ENCODE data around the gene DCP1B. TPM values are rescaled to one million over a fixed set of nuclear protein-coding genes. Genes with fewer than 3 reads are reported as not detected.

DCP1B gene
- total and polyA plus RNA-seq, 5 experiments from 2014 or later = 10.0 to 24.4 (median 20.9) TPM

DNA sequence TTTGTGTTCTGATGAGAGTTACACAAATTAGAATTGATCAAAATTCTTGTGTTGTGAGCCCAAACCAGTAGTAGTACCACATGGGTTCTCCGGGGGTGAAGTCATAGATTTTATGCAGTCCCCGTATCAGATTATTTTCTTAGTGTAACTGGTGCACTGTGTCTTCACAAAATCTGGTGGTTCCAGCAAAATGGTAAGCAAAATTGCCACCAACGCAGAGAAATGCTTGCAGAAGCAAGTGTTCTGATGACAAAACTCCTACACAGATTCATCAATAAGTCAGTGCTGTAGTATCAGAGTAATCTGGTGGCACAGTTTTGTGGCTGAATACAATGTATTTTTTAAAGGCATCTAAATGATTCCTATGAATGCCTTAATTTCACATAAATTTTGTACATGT, 84.5 kb downstream of the DCP1B start:
- Mint-ChIP-seq H3K4me3 (no peak overlapping the region), H3K27ac (no peak overlapping the region), H3K4me1 (peaks cover 20 to 52% (median 31%) of the 10 kb centered on the region in 4 donors), H3K27me3 (peaks cover 0 to 14% (median 3%) of the 10 kb centered on the region in 5 donors), H3K36me3 (peaks cover 0 to 2% (median 0%) of the 10 kb centered on the region in 3 donors), H3K9me3 (peaks cover 0 to 2% (median 0%) of the 10 kb centered on the region in 9 donors)
- ATAC-seq (no peak), DNase-seq (no peak)
- POLR2A ChIA-PET = no interaction called here

DNA sequence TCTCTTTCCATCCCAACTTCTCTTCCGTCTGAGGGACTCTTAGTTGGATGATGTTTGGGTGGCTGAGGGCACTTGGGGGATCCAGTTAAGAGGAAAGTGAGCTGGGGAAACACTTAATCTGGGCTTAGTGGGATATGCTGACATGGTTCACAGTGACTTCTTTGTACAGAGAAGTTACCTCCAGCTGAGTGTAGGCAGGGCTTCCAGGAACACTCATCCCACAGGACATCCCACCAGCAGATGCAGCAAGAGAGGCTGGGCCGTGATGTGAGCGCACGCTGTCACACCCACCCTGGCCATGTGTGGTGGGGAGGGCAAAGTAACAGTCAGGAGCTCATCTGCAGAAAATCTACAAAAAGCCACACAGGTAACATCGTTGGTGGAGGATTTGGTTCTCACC, 85.0 kb downstream of the DCP1B start:
- peaks cover 15 to 48% (median 28%) of the 10 kb centered on the region in 4 donors for H3K4me1 Mint-ChIP-seq
- POLR2A ChIA-PET = interaction anchor here (1.0 kb wide), 1 partner anchor 123 kb away, joined by 3 read pairs; no protein-coding TSS in a partner anchor

DNA sequence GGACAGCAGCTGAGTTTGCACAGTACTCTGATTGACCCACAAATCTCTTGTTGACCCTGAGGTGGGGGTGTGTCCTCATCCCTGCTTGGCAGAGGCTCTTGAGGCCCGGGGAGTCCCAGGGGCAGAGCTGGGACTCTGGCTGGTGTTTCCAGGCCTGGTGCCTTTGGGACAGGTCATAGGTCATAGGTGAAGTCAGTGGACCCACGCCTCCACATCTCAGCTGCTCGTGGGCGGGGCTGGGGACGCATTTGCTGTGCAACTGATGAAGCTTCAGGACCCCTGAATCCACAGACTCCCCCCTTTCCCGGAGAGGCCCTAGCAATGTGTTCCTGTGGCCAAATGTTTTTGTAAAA, 85.4 kb downstream of the DCP1B start:
- Mint-ChIP-seq H3K36me3 (peaks cover 0 to 2% (median 0%) of the 10 kb centered on the region in 3 donors), H3K27me3 (peaks cover 1 to 9% (median 3%) of the 10 kb centered on the region in 5 donors), H3K4me3 (peak overlapping the region in 1 of 10 donors; percentile 66), H3K4me1 (peaks cover 15 to 47% (median 28%) of the 10 kb centered on the region in 4 donors), H3K27ac (no peak overlapping the region), H3K9me3 (peaks cover 0 to 2% (median 0%) of the 10 kb centered on the region in 9 donors)
- POLR2A ChIA-PET = interaction anchor here (1.0 kb wide), 2 partner anchors 122 to 257 kb away, joined by 3 read pairs; no protein-coding TSS in a partner anchor
- ATAC-seq = no peak
- DNase-seq = peak in 1 of 10 donors; percentile 47

More for the DNA sequence above, 85.0 kb downstream of the DCP1B start:
- Mint-ChIP-seq H3K27ac (peak overlapping the region in 1 of 10 donors; percentile 15), H3K9me3 (peaks cover 0 to 2% (median 0%) of the 10 kb centered on the region in 9 donors), H3K27me3 (peaks cover 0 to 9% (median 3%) of the 10 kb centered on the region in 5 donors), H3K4me3 (peak overlapping the region in 1 of 10 donors; percentile 66), H3K36me3 (peaks cover 0 to 2% (median 0%) of the 10 kb centered on the region in 3 donors)
- ATAC-seq = no peak
- DNase-seq = peak in 1 of 10 donors; percentile 45

DNA sequence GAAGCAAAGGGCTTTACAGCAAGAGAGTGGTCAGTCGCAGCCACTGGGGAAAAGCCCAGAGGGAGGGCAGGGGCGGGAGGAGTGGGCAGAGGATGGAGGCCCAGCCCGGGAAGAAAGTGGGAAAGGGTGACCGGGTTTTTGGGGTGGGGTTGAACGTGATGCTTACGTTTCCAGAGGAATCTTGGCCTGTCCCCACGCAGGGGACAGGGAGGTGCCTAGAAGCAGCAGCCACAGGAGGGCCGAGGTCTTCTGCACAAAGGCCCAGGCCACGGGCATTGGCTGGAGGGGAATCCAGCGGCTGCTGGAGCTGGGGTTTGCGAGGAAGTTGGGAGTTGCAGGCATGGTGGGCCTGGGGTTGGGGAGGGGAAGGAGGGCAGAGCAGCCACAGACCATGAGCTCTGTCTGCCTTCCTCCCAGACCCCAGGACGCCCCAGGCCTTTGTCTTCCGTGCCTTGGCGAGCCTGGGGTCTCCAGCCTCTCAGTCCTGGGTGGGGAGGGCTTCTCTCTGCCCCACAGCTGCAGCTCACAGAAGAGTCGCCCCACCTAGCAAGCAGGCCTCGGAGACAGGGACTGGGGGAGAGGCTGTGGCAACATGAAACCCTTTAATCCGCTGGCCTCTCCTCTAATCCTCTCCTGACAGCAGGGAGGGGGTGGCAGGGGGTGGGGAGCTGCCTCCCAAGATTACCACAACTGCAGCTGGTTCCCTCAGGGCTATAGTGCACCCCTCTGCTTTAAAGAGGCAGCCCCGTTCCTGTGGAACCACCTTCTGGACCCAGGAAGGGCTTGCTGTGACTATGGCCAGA, 86.0 kb downstream of the DCP1B start, which contains the start of gene CACNA2D4:
TSS of gene CACNA2D4 (minus strand) at position 572 of the 803 bp plus-strand sequence. CDS start at position 393, 179 bp downstream.
- peaks cover 0 to 2% (median 0%) of the 10 kb centered on the region in 9 donors for H3K9me3 Mint-ChIP-seq
- peak within 1 kb of the TSS in 2 of 10 donors; percentile 53 to 85 for H3K4me3 Mint-ChIP-seq
- H3K4me1 Mint-ChIP-seq = peaks cover 15 to 43% (median 24%) of the 10 kb centered on the region in 4 donors
- peak in 1 of 10 donors; percentile 45 for DNase-seq
- ATAC-seq = no peak
- POLR2A ChIA-PET = interaction anchor here (0.6 to 1.0 kb wide), 4 partner anchors 86 to 259 kb away, joined by 3 to 5 read pairs (median 3); partner anchors contain the start of gene DCP1B
- H3K27ac Mint-ChIP-seq = peak within 1 kb of the TSS in 4 of 10 donors; percentile 15 to 82 (median 79)
- peaks cover 0 to 9% (median 3%) of the 10 kb centered on the region in 5 donors for H3K27me3 Mint-ChIP-seq
- H3K36me3 Mint-ChIP-seq = peaks cover 0 to 2% (median 0%) of the 10 kb centered on the region in 3 donors

DNA sequence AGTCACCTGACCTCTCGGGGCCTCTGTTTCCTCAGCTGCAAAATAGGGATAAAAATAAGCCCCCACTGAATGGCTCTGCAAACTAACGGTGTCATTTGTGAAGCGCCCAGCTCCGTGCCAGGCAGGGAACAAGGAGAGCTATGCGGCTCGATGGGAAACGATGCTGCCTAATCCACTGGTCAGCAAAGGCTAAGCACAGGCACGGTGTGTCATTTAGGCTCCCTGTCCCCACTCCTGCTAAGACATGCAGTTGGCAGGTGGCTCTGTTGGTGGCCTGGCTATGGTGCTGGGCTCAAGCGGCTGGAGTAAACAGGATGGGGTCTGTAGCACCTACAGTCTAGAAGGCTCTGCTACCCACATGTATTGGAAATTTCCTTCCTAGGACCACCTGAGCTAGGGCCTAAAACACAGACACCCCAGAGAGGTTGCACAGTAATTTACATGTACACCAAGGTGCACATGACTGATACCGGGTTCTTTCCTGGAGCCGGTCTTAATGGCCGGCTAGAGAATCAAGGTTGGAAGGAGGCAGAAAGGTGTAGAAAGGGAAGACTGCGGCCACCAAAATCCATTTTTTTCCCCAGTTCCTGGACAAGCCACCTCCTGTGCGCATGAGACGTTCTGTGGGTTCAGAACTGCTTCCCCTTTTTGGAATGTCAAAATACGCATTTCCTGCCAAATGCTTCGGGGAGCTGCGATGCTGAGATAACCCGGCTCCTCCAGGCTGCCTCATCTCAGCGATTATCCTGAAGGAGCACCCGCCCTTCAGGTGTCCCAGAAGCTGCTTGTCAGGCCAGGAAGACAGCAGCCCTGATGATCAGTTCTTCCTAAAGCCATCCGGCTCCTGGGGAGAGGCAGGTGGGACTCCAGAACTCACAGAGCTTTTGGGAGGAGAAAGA, 86.8 kb downstream of the DCP1B start:
- DNase-seq = peak in 1 of 10 donors; percentile 55
- H3K36me3 Mint-ChIP-seq = peaks cover 0 to 2% (median 0%) of the 10 kb centered on the region in 3 donors
- H3K27ac Mint-ChIP-seq = peak overlapping the region in 3 of 10 donors; percentile 77 to 82 (median 81)
- ATAC-seq = no peak
- H3K4me1 Mint-ChIP-seq = peaks cover 15 to 42% (median 24%) of the 10 kb centered on the region in 4 donors
- peaks cover 0 to 9% (median 3%) of the 10 kb centered on the region in 5 donors for H3K27me3 Mint-ChIP-seq
- POLR2A ChIA-PET = interaction anchor here (0.6 to 1.0 kb wide), 2 partner anchors 87 to 258 kb away, joined by 3 to 5 read pairs; partner anchors contain the start of gene DCP1B
- H3K9me3 Mint-ChIP-seq = peaks cover 0 to 2% (median 0%) of the 10 kb centered on the region in 9 donors
- H3K4me3 Mint-ChIP-seq = peak overlapping the region in 2 of 10 donors; percentile 53 to 85

DNA sequence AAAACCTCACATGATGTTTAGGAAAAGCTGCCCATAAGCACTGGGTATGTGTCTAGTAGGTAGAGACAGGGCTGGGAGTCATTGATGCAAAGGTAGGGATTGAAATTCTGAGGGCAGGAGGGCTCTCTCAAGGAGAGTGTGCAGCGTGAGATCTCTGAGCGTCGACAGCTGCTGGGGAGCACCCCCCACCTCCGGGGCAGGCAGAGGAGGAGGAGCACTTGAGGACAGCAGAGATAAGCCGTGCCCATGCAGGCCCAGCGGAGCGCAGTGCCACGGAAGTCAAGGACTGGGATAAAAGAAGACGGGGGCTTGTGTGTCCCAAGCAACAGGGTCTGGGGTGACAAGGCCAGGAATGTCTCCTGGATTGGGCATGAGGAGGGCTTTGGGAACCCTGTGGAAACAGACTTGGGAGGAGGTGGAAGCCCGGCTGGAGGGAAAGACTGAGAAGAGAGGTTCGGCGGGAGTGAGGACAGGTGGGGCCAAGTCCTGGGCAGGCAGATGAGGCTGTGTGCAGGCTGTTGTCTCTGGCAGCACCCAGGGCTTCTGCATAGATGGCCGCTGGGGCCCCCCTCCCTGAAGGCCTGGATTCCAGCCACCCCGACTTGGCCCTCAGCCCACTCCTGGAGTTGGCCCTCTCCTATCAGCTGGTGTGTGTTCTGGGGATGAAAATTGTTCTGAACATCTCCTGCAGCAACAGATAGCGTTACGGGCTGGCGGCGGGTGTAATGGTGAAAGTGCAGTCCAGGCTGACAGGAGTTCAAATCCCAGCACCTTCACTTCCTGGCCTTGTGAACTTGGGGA, 87.7 kb downstream of the DCP1B start:
- peaks cover 0 to 2% (median 0%) of the 10 kb centered on the region in 3 donors for H3K36me3 Mint-ChIP-seq
- ATAC-seq (no peak), DNase-seq (peak in 1 of 10 donors; percentile 54)
- POLR2A ChIA-PET = interaction anchor here (1.5 to 2.2 kb wide), 4 partner anchors 9 to 255 kb away, joined by 5 to 19 read pairs (median 7); no protein-coding TSS in a partner anchor
- H3K4me3 Mint-ChIP-seq = peak overlapping the region in 6 of 10 donors; percentile 14 to 88 (median 63)
- H3K9me3 Mint-ChIP-seq = peaks cover 0 to 2% (median 0%) of the 10 kb centered on the region in 9 donors
- H3K27me3 Mint-ChIP-seq = peaks cover 0 to 9% (median 3%) of the 10 kb centered on the region in 5 donors
- peaks cover 15 to 42% (median 24%) of the 10 kb centered on the region in 4 donors for H3K4me1 Mint-ChIP-seq
- H3K27ac Mint-ChIP-seq = peak overlapping the region in 6 of 10 donors; percentile 2 to 97 (median 64)

DNA sequence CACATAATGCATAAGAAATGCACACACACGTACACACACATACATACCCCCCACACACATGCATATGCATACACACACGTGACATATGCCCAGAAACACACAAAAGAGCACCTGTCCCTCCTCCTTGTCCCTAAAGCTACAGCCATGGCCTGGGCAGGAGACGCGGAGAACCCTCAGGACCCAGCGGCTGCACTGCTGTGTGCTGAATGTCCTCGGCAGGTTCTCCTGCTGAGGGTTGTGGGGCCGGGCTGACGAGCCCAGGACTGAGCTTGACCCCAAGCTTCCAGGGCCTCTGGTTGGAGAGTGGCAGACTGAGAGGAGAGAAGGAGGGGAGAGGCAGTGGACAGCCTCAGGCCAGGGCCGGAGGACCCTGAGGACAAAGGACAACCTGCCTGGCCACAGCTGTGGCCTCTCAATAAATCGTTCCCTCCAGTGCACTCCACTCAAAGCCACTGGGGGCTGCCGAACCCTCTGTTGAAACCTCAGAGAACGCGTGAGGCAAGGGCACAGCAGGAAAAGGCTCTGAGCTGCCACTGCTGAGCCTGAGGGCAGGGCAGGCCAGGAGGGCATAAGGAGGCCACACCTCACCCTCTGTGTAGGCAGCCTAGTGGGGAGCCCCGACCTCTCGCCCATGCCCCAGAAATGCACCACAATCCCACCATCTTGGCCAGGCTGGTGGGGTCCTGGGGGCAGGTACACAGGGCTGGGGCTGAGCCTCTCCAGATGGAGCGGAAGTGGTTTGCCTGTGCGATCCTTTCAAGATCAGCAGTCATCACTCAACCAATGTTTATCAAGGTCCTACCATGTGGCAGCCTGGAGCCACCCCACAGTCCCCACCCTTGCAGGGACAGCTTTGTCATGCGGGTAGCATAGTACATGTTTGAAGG, 88.9 kb downstream of the DCP1B start:
- H3K27ac Mint-ChIP-seq = peak overlapping the region; percentile 5 to 97 (median 72)
- H3K4me3 Mint-ChIP-seq = peak overlapping the region; percentile 34 to 88 (median 67)
- H3K4me1 Mint-ChIP-seq = peaks cover 12 to 33% (median 24%) of the 10 kb centered on the region in 4 donors
- peaks cover 0 to 2% (median under 1%) of the 10 kb centered on the region in 3 donors for H3K36me3 Mint-ChIP-seq
- ATAC-seq = peak; percentile 91 to 96
- H3K27me3 Mint-ChIP-seq = peaks cover 2 to 9% (median 4%) of the 10 kb centered on the region in 5 donors
- DNase-seq = peak in 7 of 10 donors; percentile 26 to 72 (median 48)
- H3K9me3 Mint-ChIP-seq = peaks cover 0 to 2% (median 0%) of the 10 kb centered on the region in 9 donors
- POLR2A ChIA-PET = interaction anchor here (1.5 to 2.2 kb wide), 4 partner anchors 10 to 253 kb away, joined by 5 to 19 read pairs (median 7); no protein-coding TSS in a partner anchor

DNA sequence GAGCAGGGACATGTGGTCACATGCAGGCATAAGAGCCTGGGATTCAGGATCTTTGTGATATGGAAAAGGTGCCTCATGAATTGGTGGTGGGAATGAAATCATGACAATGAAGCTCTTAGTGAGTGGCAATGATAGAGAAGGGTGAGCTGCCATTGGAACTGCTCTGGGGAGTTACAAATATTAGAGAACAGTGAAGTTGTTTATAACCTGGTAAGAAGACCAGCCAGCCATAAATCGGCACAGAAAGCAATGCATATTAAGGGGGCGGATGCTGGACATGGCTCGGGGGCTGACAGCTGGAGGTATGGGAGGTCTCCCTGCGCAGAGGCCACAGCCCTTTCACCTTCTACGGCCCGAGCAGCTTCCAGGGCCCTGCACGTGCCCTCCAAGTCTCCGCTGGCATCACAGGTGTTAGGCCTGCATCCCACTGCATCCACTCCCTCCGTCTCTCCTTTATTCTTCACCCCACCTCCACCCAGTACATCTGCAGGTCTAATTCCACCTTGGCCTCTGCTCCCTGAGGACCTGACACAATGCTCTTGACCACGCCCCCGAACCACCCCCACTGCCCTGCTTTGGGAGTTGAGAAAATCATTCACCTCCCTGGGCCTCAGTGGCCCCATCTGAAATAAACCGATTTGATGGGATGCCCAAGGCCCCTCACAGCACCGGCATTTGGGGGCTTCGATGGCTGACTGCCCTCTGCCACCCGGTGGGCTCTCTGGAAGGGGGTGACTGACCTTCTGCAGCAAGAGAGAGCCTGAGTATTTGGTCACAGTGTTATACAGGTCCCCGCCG, 89.9 kb downstream of the DCP1B start:
- peak overlapping the region in 2 of 10 donors; percentile 32 to 57 for H3K4me3 Mint-ChIP-seq
- peak overlapping the region in 5 of 10 donors; percentile 7 to 74 (median 55) for H3K27ac Mint-ChIP-seq
- peaks cover 0 to 2% (median 0%) of the 10 kb centered on the region in 9 donors for H3K9me3 Mint-ChIP-seq
- peaks cover 12 to 32% (median 24%) of the 10 kb centered on the region in 4 donors for H3K4me1 Mint-ChIP-seq
- peaks cover 0 to 6% (median 2%) of the 10 kb centered on the region in 3 donors for H3K36me3 Mint-ChIP-seq
- H3K27me3 Mint-ChIP-seq = peaks cover 3 to 9% (median 6%) of the 10 kb centered on the region in 5 donors
- ATAC-seq (no peak), DNase-seq (peak in 1 of 10 donors; percentile 43)
- POLR2A ChIA-PET = interaction anchor here (2.0 to 2.2 kb wide), 2 partner anchors 26 to 118 kb away, joined by 9 to 19 read pairs; no protein-coding TSS in a partner anchor

DNA sequence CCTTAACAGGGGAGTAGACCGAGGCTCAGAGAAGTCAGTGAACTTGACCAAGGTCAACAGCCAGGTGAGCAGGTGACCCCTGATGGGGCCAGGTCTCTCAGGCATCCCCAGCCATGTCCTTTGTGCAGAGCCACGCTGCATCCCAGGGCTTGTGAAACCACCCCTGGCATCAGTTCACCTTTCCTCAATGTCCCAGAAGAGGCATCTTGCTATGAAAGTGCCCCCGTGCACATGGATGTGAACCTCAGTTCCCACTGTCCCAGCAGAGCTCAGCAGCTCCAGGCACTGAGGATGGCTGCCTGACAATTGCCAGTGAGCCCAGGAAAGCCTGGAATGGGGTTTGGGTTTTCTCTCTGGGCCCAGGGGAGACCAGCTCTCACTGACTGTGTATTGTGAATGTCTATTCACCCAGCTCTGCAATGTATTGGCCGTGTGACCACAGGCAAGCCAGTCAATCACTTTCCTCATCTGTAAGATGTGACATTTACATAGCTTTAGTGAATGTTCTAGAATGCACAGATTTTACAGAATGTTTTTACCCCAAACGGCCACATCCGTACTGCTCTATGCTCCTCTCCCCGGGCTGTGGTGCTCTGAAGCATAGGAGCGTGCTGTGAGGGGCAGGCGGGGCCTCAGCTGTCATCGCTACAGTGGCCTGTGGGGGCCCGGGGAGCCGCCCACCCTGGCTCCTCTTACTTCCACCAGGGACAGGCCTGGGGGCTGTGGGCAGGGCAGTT, 90.7 kb downstream of the DCP1B start:
- POLR2A ChIA-PET = no interaction called here
- H3K4me3 Mint-ChIP-seq = no peak overlapping the region
- DNase-seq = peak in 1 of 10 donors; percentile 28
- H3K9me3 Mint-ChIP-seq = peaks cover 0 to 2% (median 0%) of the 10 kb centered on the region in 9 donors
- peak overlapping the region in 1 of 10 donors; percentile 51 for H3K27ac Mint-ChIP-seq
- H3K36me3 Mint-ChIP-seq = peaks cover 0 to 6% (median 2%) of the 10 kb centered on the region in 3 donors
- peaks cover 3 to 9% (median 8%) of the 10 kb centered on the region in 5 donors for H3K27me3 Mint-ChIP-seq
- peaks cover 15 to 29% (median 25%) of the 10 kb centered on the region in 4 donors for H3K4me1 Mint-ChIP-seq
- no peak for ATAC-seq
